GM12878 (cell line): Measurements from ENCODE around the gene NLGN1. TPM values are rescaled to one million over a fixed set of nuclear protein-coding genes. Genes with fewer than 3 reads are reported as not detected.

Experiments
- ATAC-seq: fragments of 200-7000 bp; cut with Tn5 transposase; 3 replicates; pipeline ENCODE4 v1.9.1; 2020; ENCODE audit warnings: mild to moderate bottlenecking, moderate library complexity
- BruUV-seq: library from RNA; stranded (reverse); fragments of 400-500 nt; replicated peaks from 2 replicates; lab custom pipeline; 2021; lab: Mats Ljungman, UMichigan
- CTCF ChIA-PET: fragments of 300-600 bp; sonication (Branson Sonifier 250); formaldehyde crosslinking; extraction: SDS; loops from one replicate; lab custom pipeline; 2021; ENCODE audit warnings: inconsistent platforms; lab: Yijun Ruan, JAX
- POLR2A ChIA-PET: fragments of 350-600 bp; formaldehyde crosslinking; extraction: SDS; loops from one replicate; lab custom pipeline; 2021; ENCODE audit warnings: inconsistent platforms; lab: Charles Lee
- RAD21 ChIA-PET: fragments of 300-600 bp; sonication (Branson Sonifier 250); formaldehyde crosslinking; loops from one replicate; lab custom pipeline; 2023; ENCODE audit warnings: antibody characterized with exemption; ENCODE audit not compliant: unreplicated experiment; lab: Charles Lee
- SMC1A ChIA-PET: fragments of 300-600 bp; sonication (Branson Sonifier 250); formaldehyde crosslinking; loops from one replicate; lab custom pipeline; 2023; ENCODE audit not compliant: unreplicated experiment, uncharacterized antibody; lab: Charles Lee
- DNase-seq: peaks from one replicate; pipeline ENCODE4 v3.0.0-alpha.2; 2011; ENCODE audit warnings: low read depth, low spot score
- FAIRE-seq: peaks from 3 replicates; lab custom pipeline; 2011; peaks lifted over from hg19 to GRCh38; lab: Jason Lieb, UNC
- H2AFZ ChIP-seq: 2 replicates; pipeline ENCODE4 v1.6.0; 2011; ENCODE audit warnings: low read depth, low read length, control low read depth; ENCODE audit not compliant: control insufficient read depth
- H3K27ac ChIP-seq: 2 replicates; pipeline ENCODE4 v1.5.1; 2011; ENCODE audit warnings: control low read depth; ENCODE audit not compliant: control insufficient read depth, insufficient read depth
- H3K27me3 ChIP-seq, 2 experiments: replicated peaks in 1 of 2; 2 replicates each; pipeline versions ENCODE4 v1.6.0 to v1.6.1; 2011; ENCODE audit warnings: low read length in 1 of 2; ENCODE audit not compliant: control insufficient read depth in 2 of 2, insufficient read depth in 2 of 2
- H3K36me3 ChIP-seq, 2 experiments: 2 replicates each; pipeline ENCODE4 v1.5.1; 2011; ENCODE audit warnings: low read length in 1 of 2; ENCODE audit not compliant: control insufficient read depth in 2 of 2, insufficient read depth in 2 of 2
- H3K4me1 ChIP-seq: 2 replicates; pipeline ENCODE4 v1.6.1; 2011; ENCODE audit warnings: mild to moderate bottlenecking, low read length, moderate library complexity, mixed read lengths; ENCODE audit not compliant: control insufficient read depth, insufficient read depth
- H3K4me2 ChIP-seq: 2 replicates; pipeline ENCODE4 v1.6.0; 2011; ENCODE audit warnings: control low read depth; ENCODE audit not compliant: control insufficient read depth, insufficient read depth
- H3K4me3 ChIP-seq: fragments of 200-600 bp; sonication (generic); 2 replicates; pipeline ENCODE4 v1.5.1; 2016
- H3K79me2 ChIP-seq: 2 replicates; pipeline ENCODE4 v1.6.0; 2011; ENCODE audit warnings: low read length; ENCODE audit not compliant: control insufficient read depth, insufficient read depth
- H3K9ac ChIP-seq: 2 replicates; pipeline ENCODE4 v1.8.0; 2011; ENCODE audit warnings: low read length, control low read depth, mixed read lengths; ENCODE audit not compliant: control insufficient read depth, insufficient read depth
- H3K9me3 ChIP-seq: replicated peaks from 3 replicates; pipeline ENCODE4 v1.5.1; 2011; ENCODE audit warnings: mild to moderate bottlenecking, low read length; ENCODE audit not compliant: control insufficient read depth, insufficient read depth
- H4K20me1 ChIP-seq: 2 replicates; pipeline ENCODE4 v1.6.0; 2011; ENCODE audit not compliant: control insufficient read depth, insufficient read depth
- BACH1 ChIP-seq: fragments of 450-650 bp; IDR thresholded peaks from 2 replicates; pipeline ENCODE4 v1.6.1; 2017; ENCODE audit warnings: mild to moderate bottlenecking, borderline replicate concordance
- BCLAF1 ChIP-seq: fragments of 450-650 bp; IDR thresholded peaks from 2 replicates; pipeline ENCODE4 v1.6.1; 2017; ENCODE audit warnings: antibody characterized with exemption, mild to moderate bottlenecking, moderate library complexity
- DPF2 ChIP-seq: fragments of 450-650 bp; IDR thresholded peaks from 2 replicates; pipeline ENCODE4 v1.6.1; 2017; ENCODE audit warnings: mild to moderate bottlenecking
- EED ChIP-seq: sonication (generic); IDR thresholded peaks from 2 replicates; pipeline ENCODE4 v1.6.1; 2016; ENCODE audit warnings: antibody characterized with exemption, low read depth
- IRF5 ChIP-seq: fragments of 450-650 bp; IDR thresholded peaks from 2 replicates; pipeline ENCODE4 v1.6.1; 2017; ENCODE audit warnings: borderline replicate concordance
- MYC ChIP-seq: IDR thresholded peaks from 2 replicates; pipeline ENCODE4 v1.6.1; 2011; ENCODE audit warnings: mild to moderate bottlenecking, low read length, moderate library complexity, inconsistent platforms; ENCODE audit not compliant: insufficient read depth, insufficient replicate concordance, insufficient read length, severe bottlenecking
- NBN ChIP-seq: fragments of 450-650 bp; IDR thresholded peaks from 2 replicates; pipeline ENCODE4 v1.6.1; 2016
- SMC3 ChIP-seq: IDR thresholded peaks from 2 replicates; pipeline ENCODE4 v1.6.1; 2011; ENCODE audit warnings: low read length, improper control_type of control experiment, borderline replicate concordance
- SUZ12 ChIP-seq: fragments of 200-600 bp; sonication (generic); IDR thresholded peaks from one replicate; pipeline ENCODE4 v1.6.1; 2018; ENCODE audit warnings: antibody characterized with exemption, mild to moderate bottlenecking; ENCODE audit not compliant: unreplicated experiment
- TARDBP ChIP-seq: IDR thresholded peaks from 2 replicates; pipeline ENCODE4 v1.6.1; 2016; ENCODE audit warnings: borderline replicate concordance
- TBL1XR1 ChIP-seq: IDR thresholded peaks from 2 replicates; pipeline ENCODE4 v1.6.1; 2012; ENCODE audit warnings: low read depth, low read length, improper control_type of control experiment
- USF1 ChIP-seq: IDR thresholded peaks from 2 replicates; pipeline ENCODE4 v1.6.1; 2011; ENCODE audit warnings: borderline replicate concordance, low read depth, mild to moderate bottlenecking, moderate library complexity, mixed read lengths, low read length; ENCODE audit not compliant: insufficient read depth; ENCODE audit errors: extremely low read length
- ZNF384 ChIP-seq: IDR thresholded peaks from 2 replicates; pipeline ENCODE4 v1.6.1; 2012; ENCODE audit warnings: low read depth, mild to moderate bottlenecking, low read length, improper control_type of control experiment, borderline replicate concordance
- ZNF687 ChIP-seq: fragments of 450-650 bp; IDR thresholded peaks from 2 replicates; pipeline ENCODE4 v1.6.1; 2017; ENCODE audit warnings: mild to moderate bottlenecking, moderate library complexity
- in situ Hi-C: fragments of 300-500 bp; cut with MboI; formaldehyde crosslinking; loops from 9 replicates; pipeline ENCODE4 v1.14.3; 2018; ENCODE audit warnings: mixed read lengths
- intact Hi-C: fragments of 100-400 bp; cut with micrococcal nuclease; formaldehyde crosslinking; loops from one replicate; pipeline ENCODE4 v1.14.2; 2022; ENCODE audit not compliant: unreplicated experiment
- polyA plus RNA-seq, 11 experiments: library from polyadenylated mRNA; depleted of rRNA in 4 of 11; unstranded in 6 of 11; stranded (reverse) in 5 of 11; fragments of >200 nt; fragmentation: Nextera tagmentation in 4 of 11; fragmentation: Illumina TruSeq in 1 of 11; extraction: Ambion mirVana in 4 of 11; extraction: Trizol in 1 of 11; gene quantifications; 1 replicate in 1 of 11; 2 replicates in 10 of 11; pipeline versions ENCODE4 v1.2.1 to v1.2.3, GENCODE V29; 2011 to 2016; ENCODE audit warnings: inconsistent platforms in 2 of 11, missing spikeins in 2 of 11, low read depth in 1 of 11
- total RNA-seq, 4 experiments: library from RNA; depleted of rRNA in 3 of 4; stranded (reverse); fragments of >200 nt in 3 of 4; fragmentation: Illumina TruSeq in 1 of 4; extraction: Trizol in 1 of 4; gene quantifications; 2 replicates each; pipeline versions ENCODE4 v1.2.1 to v1.2.3, GENCODE V29; 2013 to 2021

NLGN1 gene
- total and polyA plus RNA-seq, 10 of the 15 experiments (the other 5 are each of a cell fraction or from before 2014, with no cell fraction given) = not detected

GRCh38 chr3:173930251-173930650, 532.7 kb downstream of the NLGN1 start (continued):
- TF ChIP-seq BCLAF1 = no peak
- TF ChIP-seq EED = no peak
- TF ChIP-seq BACH1 = no peak
- no peak for TF ChIP-seq USF1

- BruUV-seq = no TSS peak
- H3K4me3 ChIP-seq = no peak overlapping the region
- no peak for FAIRE-seq
- no peaks in the 10 kb centered on the region for H3K36me3 ChIP-seq
- intact Hi-C loops (no loop called here), in situ Hi-C loops (no loop called here)
- H2AFZ ChIP-seq = no peak overlapping the region
- H3K9ac ChIP-seq = no peak overlapping the region
- no peaks in the 10 kb centered on the region for H4K20me1 ChIP-seq
- H3K4me2 ChIP-seq = no peak overlapping the region
- H3K4me1 ChIP-seq = no peaks in the 10 kb centered on the region
- no peak for DNase-seq
- no peak overlapping the region for H3K27ac ChIP-seq
- TF ChIP-seq ZNF687 (no peak), ZNF384 (no peak), MYC (no peak), SMC3 (no peak), DPF2 (no peak), TBL1XR1 (no peak), TARDBP (no peak), IRF5 (no peak), SUZ12 (no peak), NBN (no peak)
- peak; percentile 45; the same call in 2 of the 3 replicates for ATAC-seq
- no peaks in the 10 kb centered on the region for H3K27me3 ChIP-seq
- ChIA-PET SMC1A (interaction anchor here (1.4 kb wide), 1 partner anchor 11 kb away, joined by 4 read pairs; no protein-coding TSS in a partner anchor), POLR2A (interaction anchor here (0.7 kb wide), 1 partner anchor 47 kb away, joined by 4 read pairs; no protein-coding TSS in a partner anchor), RAD21 (no interaction called here), CTCF (interaction anchor here (0.9 kb wide), 1 partner anchor 11 kb away, joined by 3 read pairs; no protein-coding TSS in a partner anchor)
- no peaks in the 10 kb centered on the region for H3K9me3 ChIP-seq
- no peaks in the 10 kb centered on the region for H3K79me2 ChIP-seq
Measured at GRCh38 chr3:173932624-173933023, 535.1 kb downstream of the NLGN1 start.
